PC-9 (cell line): ENCODE measurements around the gene KCNA5. TPM values are rescaled to one million over a fixed set of nuclear protein-coding genes. Genes with fewer than 3 reads are reported as not detected.

Experiments
- BruUV-seq: library from RNA; stranded (reverse); fragments of 400-500 nt; replicated peaks from 2 replicates; lab custom pipeline; 2021; lab: Mats Ljungman, UMichigan
- CTCF ChIA-PET: fragments of 300-600 bp; sonication (Branson Sonifier 250); formaldehyde crosslinking; loops from one replicate; lab custom pipeline; 2022; ENCODE audit warnings: antibody characterized with exemption; lab: Charles Lee
- POLR2A ChIA-PET: fragments of 300-600 bp; sonication (Branson Sonifier 250); formaldehyde crosslinking; loops from one replicate; lab custom pipeline; 2022; ENCODE audit warnings: antibody characterized with exemption; ENCODE audit not compliant: unreplicated experiment; lab: Charles Lee
- DNase-seq, 2 experiments: peaks; one replicate each; pipeline versions ENCODE4 v3.0.0 to v3.0.0-alpha.2; 2015 to 2022; ENCODE audit warnings: mixed read lengths in 1 of 2
- H2AFZ ChIP-seq: fragments of 200-600 bp; sonication (generic); 2 replicates; pipeline ENCODE4 v1.8.1; 2017; ENCODE audit warnings: antibody characterized with exemption
- H3F3A ChIP-seq: fragments of 200-600 bp; sonication (generic); 2 replicates; pipeline ENCODE4 v1.8.1; 2017; ENCODE audit warnings: antibody characterized with exemption, mild to moderate bottlenecking, low read depth; ENCODE audit not compliant: insufficient read depth
- H3K27ac ChIP-seq: fragments of 200-600 bp; sonication (generic); 2 replicates; pipeline ENCODE4 v1.6.1; 2016; ENCODE audit warnings: mixed run types
- H3K27me3 ChIP-seq: fragments of 200-600 bp; sonication (generic); 2 replicates; pipeline ENCODE4 v1.6.1; 2016; ENCODE audit warnings: low read depth, mixed run types; ENCODE audit not compliant: insufficient read depth
- H3K36me3 ChIP-seq: fragments of 200-600 bp; sonication (generic); 2 replicates; pipeline ENCODE4 v1.6.1; 2016; ENCODE audit warnings: low read depth, mixed run types
- H3K4me1 ChIP-seq: fragments of 200-600 bp; sonication (generic); replicated peaks from 2 replicates; pipeline ENCODE4 v1.6.1; 2016; ENCODE audit warnings: mixed run types; ENCODE audit not compliant: insufficient read depth
- H3K4me2 ChIP-seq: fragments of 200-600 bp; sonication (generic); 2 replicates; pipeline ENCODE4 v1.6.1; 2017; ENCODE audit warnings: mixed run types
- H3K4me3 ChIP-seq: fragments of 200-600 bp; sonication (generic); 2 replicates; pipeline ENCODE4 v1.6.1; 2016; ENCODE audit warnings: mixed run types
- H3K79me2 ChIP-seq: fragments of 200-600 bp; sonication (generic); 2 replicates; pipeline ENCODE4 v1.6.1; 2017; ENCODE audit warnings: low read depth, mixed run types
- H3K9me2 ChIP-seq: fragments of 200-600 bp; sonication (generic); 2 replicates; pipeline ENCODE4 v1.8.1; 2017; ENCODE audit warnings: mild to moderate bottlenecking; ENCODE audit not compliant: insufficient read depth
- H3K9me3 ChIP-seq: fragments of 200-600 bp; sonication (generic); 2 replicates; pipeline ENCODE4 v1.8.1; 2016; ENCODE audit warnings: low read depth; ENCODE audit not compliant: insufficient read depth
- H4K20me1 ChIP-seq: fragments of 200-600 bp; sonication (generic); 2 replicates; pipeline ENCODE4 v1.8.1; 2017; ENCODE audit not compliant: insufficient read depth
- CTCF ChIP-seq: fragments of 200-600 bp; sonication (generic); conservative IDR thresholded peaks from 2 replicates; pipeline ENCODE4 v1.6.1; 2017; ENCODE audit warnings: mixed run types, antibody characterized with exemption, mild to moderate bottlenecking, moderate library complexity
- EZH2 ChIP-seq: fragments of 200-600 bp; sonication (generic); IDR thresholded peaks from 2 replicates; pipeline ENCODE4 v1.8.0; 2017; ENCODE audit warnings: antibody characterized with exemption, low read depth
- intact Hi-C: fragments of 100-400 bp; cut with micrococcal nuclease; formaldehyde crosslinking; loops from one replicate; pipeline ENCODE4 v1.10.0; 2022; ENCODE audit not compliant: unreplicated experiment
- total RNA-seq: library from RNA; stranded (reverse); gene quantifications from 2 replicates; pipeline ENCODE4 v1.2.3, GENCODE V29; 2021

KCNA5 gene
- total RNA-seq, 1 experiment from 2014 or later: not detected

- CTCF ChIA-PET: interaction anchor here (0.6 kb wide), 1 partner anchor 903 kb away, joined by 5 read pairs; no protein-coding TSS in a partner anchor
- no peaks in the 10 kb centered on the region for H4K20me1 ChIP-seq
- H3K27me3 ChIP-seq: peaks cover 87% of the 10 kb centered on the region
- POLR2A ChIA-PET: no interaction called here
- no peak overlapping the region for H3K4me2 ChIP-seq
- H3K79me2 ChIP-seq: no peaks in the 10 kb centered on the region
- no peak for DNase-seq
- no peaks in the 10 kb centered on the region for H3K4me1 ChIP-seq
- no peaks in the 10 kb centered on the region for H3K9me2 ChIP-seq
- TF ChIP-seq EZH2 (no peak), CTCF (no peak)
- H3K27ac ChIP-seq: no peak overlapping the region
- intact Hi-C loops: no loop called here
- H3K9me3 ChIP-seq: no peaks in the 10 kb centered on the region
- BruUV-seq: no TSS peak
- no peaks in the 10 kb centered on the region for H3F3A ChIP-seq
- no peak overlapping the region for H2AFZ ChIP-seq
- no peaks in the 10 kb centered on the region for H3K36me3 ChIP-seq
- H3K4me3 ChIP-seq: no peak overlapping the region
Observed at GRCh38 chr12:5063149-5063548, 19.5 kb downstream of the KCNA5 start.

GRCh38 chr12:5064913-5065490 is 21.3 kb downstream of the KCNA5 start:
- peaks cover 88% of the 10 kb centered on the region for H3K27me3 ChIP-seq
- no peaks in the 10 kb centered on the region for H3K9me2 ChIP-seq
- no peak overlapping the region for H3K4me3 ChIP-seq
- BruUV-seq: no TSS peak
- intact Hi-C loops: no loop called here
- no peaks in the 10 kb centered on the region for H3K79me2 ChIP-seq
- H3K4me2 ChIP-seq: no peak overlapping the region
- H3K4me1 ChIP-seq: no peaks in the 10 kb centered on the region
- CTCF ChIA-PET: no interaction called here
- no peaks in the 10 kb centered on the region for H4K20me1 ChIP-seq
- no peak overlapping the region for H2AFZ ChIP-seq
- no peaks in the 10 kb centered on the region for H3F3A ChIP-seq
- H3K9me3 ChIP-seq: no peaks in the 10 kb centered on the region
- no peak for TF ChIP-seq CTCF
- no peak for TF ChIP-seq EZH2
- H3K27ac ChIP-seq: no peak overlapping the region
- no peaks in the 10 kb centered on the region for H3K36me3 ChIP-seq
- DNase-seq: no peak
- POLR2A ChIA-PET: no interaction called here

- Histone ChIP-seq H3K4me3 (no peak overlapping the region), H3K9me2 (no peaks in the 10 kb centered on the region), H3F3A (no peaks in the 10 kb centered on the region), H2AFZ (no peak overlapping the region), H3K9me3 (no peaks in the 10 kb centered on the region), H3K27me3 (peaks cover 90% of the 10 kb centered on the region), H3K79me2 (no peaks in the 10 kb centered on the region), H3K4me2 (no peak overlapping the region), H4K20me1 (no peaks in the 10 kb centered on the region), H3K27ac (no peak overlapping the region), H3K36me3 (no peaks in the 10 kb centered on the region), H3K4me1 (no peaks in the 10 kb centered on the region)
- no peak for DNase-seq
- CTCF ChIA-PET: no interaction called here
- TF ChIP-seq CTCF (no peak), EZH2 (no peak)
- POLR2A ChIA-PET: no interaction called here
- intact Hi-C loops: no loop called here
- BruUV-seq: no TSS peak
Observed at GRCh38 chr12:5066251-5066650, 22.6 kb downstream of the KCNA5 start.
